ENCODE measurements around the gene PILRB. TPM values are rescaled to one million over a fixed set of nuclear protein-coding genes. Genes with fewer than 3 reads are reported as not detected.

Gene PILRB
- total RNA-seq, 6 experiments from 2014 or later: 12.0 to 36.2 (median 22.7) TPM

DNA sequence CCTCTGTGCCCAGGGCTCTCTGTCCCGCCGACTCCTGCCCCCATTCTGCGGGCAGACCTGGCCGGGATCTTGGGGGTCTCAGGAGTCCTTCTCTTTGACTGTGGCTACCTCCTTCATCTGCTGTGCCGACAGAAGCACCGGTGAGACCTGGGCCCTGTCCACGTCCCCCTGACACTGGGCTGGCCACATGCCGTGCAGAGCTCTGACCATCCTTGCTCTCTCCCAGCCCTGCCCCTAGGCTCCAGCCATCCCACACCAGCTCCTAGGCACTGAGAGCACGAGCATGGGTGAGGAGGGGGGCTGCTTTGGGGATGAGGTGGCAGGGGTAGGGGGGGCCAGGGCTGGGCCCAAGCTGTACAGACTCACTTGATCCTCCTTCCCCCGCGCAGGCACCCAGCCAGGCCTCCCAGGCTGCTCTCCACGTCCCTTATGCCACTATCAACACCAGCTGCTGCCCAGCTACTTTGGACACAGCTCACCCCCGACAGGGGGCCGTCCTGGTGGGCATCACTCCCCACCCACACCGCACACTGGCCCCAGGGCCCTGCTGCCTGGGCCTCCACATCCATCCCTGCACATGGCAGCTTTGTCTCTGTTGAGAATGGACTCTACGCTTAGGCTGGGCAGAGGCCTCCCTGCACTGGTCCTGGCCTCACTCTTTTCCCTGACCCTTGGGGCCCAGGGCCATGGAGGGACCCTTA lies 4.8 kb upstream of the PILRB start:
- WGBS (ENCODE audit: insufficient coverage, low coverage, low lambda C conversion rate, missing lambda C conversion rate): 100% methylated on average over 1 of the region's 16 CpGs
- Histone ChIP-seq H3K4me3 (no peak overlapping the region), H3K36me3 (peaks cover 0 to 85% (median 26%) of the 10 kb centered on the region in 4 donors), H3K27me3 (no peaks in the 10 kb centered on the region), H3K27ac (no peak overlapping the region), H3K4me1 (no peaks in the 10 kb centered on the region), H3K9me3 (no peaks in the 10 kb centered on the region)
- DNase-seq: no peak
- no peak for TF ChIP-seq POLR2A (IDR thresholded peaks at IDR 0.05)
- TF ChIP-seq, protein P1, sequence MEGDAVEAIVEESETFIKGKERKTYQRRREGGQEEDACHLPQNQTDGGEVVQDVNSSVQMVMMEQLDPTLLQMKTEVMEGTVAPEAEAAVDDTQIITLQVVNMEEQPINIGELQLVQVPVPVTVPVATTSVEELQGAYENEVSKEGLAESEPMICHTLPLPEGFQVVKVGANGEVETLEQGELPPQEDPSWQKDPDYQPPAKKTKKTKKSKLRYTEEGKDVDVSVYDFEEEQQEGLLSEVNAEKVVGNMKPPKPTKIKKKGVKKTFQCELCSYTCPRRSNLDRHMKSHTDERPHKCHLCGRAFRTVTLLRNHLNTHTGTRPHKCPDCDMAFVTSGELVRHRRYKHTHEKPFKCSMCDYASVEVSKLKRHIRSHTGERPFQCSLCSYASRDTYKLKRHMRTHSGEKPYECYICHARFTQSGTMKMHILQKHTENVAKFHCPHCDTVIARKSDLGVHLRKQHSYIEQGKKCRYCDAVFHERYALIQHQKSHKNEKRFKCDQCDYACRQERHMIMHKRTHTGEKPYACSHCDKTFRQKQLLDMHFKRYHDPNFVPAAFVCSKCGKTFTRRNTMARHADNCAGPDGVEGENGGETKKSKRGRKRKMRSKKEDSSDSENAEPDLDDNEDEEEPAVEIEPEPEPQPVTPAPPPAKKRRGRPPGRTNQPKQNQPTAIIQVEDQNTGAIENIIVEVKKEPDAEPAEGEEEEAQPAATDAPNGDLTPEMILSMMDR (IDR thresholded peaks at IDR 0.05): no peak
- no peak for ATAC-seq
- intact Hi-C loops (cut with DNase I): no loop called here

DNA sequence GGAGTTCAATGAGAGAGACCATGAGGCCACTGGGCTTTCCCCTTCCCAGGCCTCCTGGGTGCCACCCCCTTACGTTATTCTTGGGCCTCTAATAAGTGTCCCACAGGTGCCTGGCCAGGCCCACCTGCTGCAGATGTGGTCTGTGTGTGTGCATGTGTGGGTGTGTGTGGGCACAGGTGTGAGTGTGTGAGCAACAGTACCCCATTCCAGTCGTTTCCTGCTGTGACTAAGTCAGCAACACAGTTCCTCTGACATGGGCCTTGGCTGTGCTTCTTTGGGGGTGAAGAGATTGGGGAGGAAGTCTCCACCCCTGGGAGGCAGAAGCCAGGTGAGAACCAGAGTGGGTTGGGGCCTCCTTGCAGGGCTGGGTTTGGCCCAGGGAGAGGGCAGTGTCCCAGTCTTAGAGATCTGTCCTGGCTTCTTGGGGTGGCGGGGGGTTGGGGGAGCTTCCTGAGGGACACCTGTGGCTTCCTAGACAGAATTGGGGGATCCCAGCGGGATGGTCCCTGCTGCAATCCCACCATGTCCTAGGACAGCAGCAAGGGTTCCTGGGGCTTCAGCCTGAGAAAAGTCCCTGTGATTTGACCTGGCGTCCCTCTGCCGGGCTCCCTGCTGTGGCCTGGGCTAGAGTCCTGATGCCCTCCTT lies 4.1 kb upstream of the PILRB start:
- intact Hi-C loops (cut with DNase I): no loop called here

DNA sequence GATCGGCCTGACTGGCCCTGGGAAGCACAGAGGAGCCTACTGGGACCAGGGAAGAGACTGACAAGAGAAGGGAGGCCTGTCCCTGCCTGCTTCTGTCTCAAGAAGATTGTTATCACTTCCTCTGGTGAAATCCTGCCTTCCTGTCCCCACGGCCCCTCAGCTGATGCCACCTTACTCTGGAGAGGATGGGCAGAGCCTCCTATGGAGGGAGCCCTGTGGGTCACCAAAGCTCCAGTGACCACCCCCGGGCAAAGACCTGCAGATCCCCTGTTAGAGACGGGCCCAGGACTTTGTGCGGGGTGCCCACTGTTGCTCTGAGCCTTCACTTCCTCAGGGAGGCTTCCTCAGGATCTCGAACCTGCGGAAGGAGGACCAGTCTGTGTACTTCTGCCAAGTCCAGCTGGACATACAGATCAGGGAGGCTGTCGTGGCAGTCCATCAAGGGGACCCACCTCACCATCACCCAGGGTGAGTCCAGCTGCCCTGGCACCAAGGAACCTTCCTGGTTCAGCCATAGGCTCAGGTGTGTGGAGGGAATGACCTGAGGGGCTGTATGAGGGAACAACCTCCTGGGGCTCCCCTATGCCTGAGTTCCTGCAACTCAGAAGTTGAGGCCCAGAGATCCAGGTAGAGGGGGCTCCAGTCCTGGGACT lies 1.4 kb upstream of the PILRB start:
- Histone ChIP-seq H3K4me3 (no peak overlapping the region), H3K36me3 (peaks cover 0 to 88% (median 24%) of the 10 kb centered on the region in 4 donors), H3K27me3 (no peaks in the 10 kb centered on the region), H3K9me3 (no peaks in the 10 kb centered on the region), H3K27ac (no peak overlapping the region), H3K4me1 (no peaks in the 10 kb centered on the region)
- intact Hi-C loops (cut with DNase I): no loop called here
- no peak for TF ChIP-seq POLR2A (IDR thresholded peaks at IDR 0.05)
- TF ChIP-seq, protein P1 (IDR thresholded peaks at IDR 0.05): no peak
- ATAC-seq: no peak
- DNase-seq: no peak
- 82% methylated on average over 2 of the region's 8 CpGs for WGBS (ENCODE audit: insufficient coverage, low coverage, low lambda C conversion rate, missing lambda C conversion rate)

More for the DNA sequence above, 4.1 kb upstream of the PILRB start:
- Histone ChIP-seq H3K36me3 (peaks cover 0 to 85% (median 26%) of the 10 kb centered on the region in 4 donors), H3K4me1 (no peaks in the 10 kb centered on the region), H3K4me3 (no peak overlapping the region), H3K27ac (no peak overlapping the region), H3K27me3 (no peaks in the 10 kb centered on the region), H3K9me3 (no peaks in the 10 kb centered on the region)
- no peak for DNase-seq
- WGBS (ENCODE audit: insufficient coverage, low coverage, low lambda C conversion rate, missing lambda C conversion rate): no CpG with 5 or more reads among the region's 6 CpGs
- no peak for TF ChIP-seq POLR2A (IDR thresholded peaks at IDR 0.05)
- TF ChIP-seq, protein P1 (IDR thresholded peaks at IDR 0.05): no peak
- no peak for ATAC-seq

DNA sequence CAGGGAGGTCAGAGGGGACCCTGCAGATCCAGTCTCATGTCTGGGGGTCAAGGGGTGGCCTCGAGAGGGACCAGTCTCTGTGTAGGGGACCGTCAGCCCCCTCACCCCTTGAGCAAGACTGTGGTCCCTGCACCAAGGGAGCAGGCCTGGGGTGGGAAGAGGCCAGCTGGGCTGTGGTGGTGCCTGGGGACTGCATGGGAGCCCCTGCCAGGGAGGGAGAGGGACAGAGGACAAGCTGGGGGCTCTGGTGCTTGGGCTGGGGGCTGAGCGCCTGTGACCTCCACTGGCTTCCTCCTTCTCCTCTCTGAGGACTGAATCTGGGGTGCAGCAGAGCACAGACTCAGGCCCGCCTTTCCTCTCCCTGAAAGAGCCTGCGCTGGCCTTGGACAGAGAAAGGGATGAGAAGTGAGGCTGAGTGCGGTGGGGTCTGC lies 771 bp upstream of the PILRB start:
- H3K27ac ChIP-seq: no peak overlapping the region
- no peak overlapping the region for H3K4me3 ChIP-seq
- H3K9me3 ChIP-seq: no peaks in the 10 kb centered on the region
- no peak for ATAC-seq
- H3K4me1 ChIP-seq: no peaks in the 10 kb centered on the region
- H3K27me3 ChIP-seq: no peaks in the 10 kb centered on the region
- TF ChIP-seq POLR2A (IDR thresholded peaks at IDR 0.05): no peak
- TF ChIP-seq, protein P1 (IDR thresholded peaks at IDR 0.05): no peak
- H3K36me3 ChIP-seq: peaks cover 0 to 94% (median 27%) of the 10 kb centered on the region in 4 donors
- no CpG with 5 or more reads among the region's 6 CpGs for whole genome bisulfite sequencing (ENCODE audit: insufficient coverage, low coverage, low lambda C conversion rate, missing lambda C conversion rate)
- intact Hi-C loops (cut with DNase I): no loop called here
- peak in 1 of 3 donors; percentile 18 for DNase-seq

All from right lobe of liver (tissue), 6 donors.